GM12872 (cell line): ENCODE data around the gene CNKSR3.

Experiments
- TF ChIP-seq, protein P1 (sequence below): IDR thresholded peaks from 3 replicates; pipeline ENCODE4 v1.5.1; 2011; ENCODE audit warnings: low read depth, mild to moderate bottlenecking, low read length, moderate library complexity; ENCODE audit not compliant: insufficient read depth

CNKSR3 gene

DNA sequence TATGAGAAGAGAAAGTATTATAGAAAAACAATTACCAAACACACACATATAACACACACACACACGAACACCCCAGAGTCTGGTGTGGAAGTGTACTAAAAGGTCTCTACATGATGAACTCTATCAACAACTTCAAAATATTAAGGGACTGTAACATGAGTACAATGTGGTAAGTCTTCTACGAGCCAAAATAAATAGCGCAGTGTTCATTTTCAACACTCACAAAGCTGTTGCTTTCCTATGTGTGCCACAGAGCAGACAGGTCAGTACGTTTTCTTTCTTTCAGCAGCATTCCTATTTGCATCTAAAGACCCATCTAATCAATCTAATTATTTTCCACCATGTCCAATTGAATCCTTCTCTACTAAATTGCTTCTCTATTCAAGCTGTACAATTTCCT, 12.1 kb upstream of the CNKSR3 start:
- TF ChIP-seq, protein P1, sequence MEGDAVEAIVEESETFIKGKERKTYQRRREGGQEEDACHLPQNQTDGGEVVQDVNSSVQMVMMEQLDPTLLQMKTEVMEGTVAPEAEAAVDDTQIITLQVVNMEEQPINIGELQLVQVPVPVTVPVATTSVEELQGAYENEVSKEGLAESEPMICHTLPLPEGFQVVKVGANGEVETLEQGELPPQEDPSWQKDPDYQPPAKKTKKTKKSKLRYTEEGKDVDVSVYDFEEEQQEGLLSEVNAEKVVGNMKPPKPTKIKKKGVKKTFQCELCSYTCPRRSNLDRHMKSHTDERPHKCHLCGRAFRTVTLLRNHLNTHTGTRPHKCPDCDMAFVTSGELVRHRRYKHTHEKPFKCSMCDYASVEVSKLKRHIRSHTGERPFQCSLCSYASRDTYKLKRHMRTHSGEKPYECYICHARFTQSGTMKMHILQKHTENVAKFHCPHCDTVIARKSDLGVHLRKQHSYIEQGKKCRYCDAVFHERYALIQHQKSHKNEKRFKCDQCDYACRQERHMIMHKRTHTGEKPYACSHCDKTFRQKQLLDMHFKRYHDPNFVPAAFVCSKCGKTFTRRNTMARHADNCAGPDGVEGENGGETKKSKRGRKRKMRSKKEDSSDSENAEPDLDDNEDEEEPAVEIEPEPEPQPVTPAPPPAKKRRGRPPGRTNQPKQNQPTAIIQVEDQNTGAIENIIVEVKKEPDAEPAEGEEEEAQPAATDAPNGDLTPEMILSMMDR = no peak

DNA sequence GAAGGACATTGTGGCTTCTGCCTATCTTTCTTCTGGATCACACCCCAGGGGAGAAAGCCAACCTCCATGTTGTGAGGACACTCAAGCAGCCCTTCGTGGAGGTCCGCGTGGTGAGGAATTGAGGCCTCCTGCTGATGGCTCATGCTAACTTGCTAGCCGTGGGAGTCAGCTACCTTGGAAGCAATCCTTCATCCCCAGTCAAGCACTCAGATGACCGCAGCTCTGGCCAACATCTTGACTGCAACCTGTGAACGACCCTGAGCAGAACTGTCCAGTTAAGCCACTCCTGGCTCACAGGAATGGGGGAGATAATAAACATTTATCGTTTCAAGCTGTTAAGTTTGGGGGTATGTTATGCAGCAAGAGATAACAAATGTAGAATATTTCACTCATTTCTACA, 10.9 kb upstream of the CNKSR3 start:
- TF ChIP-seq, protein P1 = no peak

DNA sequence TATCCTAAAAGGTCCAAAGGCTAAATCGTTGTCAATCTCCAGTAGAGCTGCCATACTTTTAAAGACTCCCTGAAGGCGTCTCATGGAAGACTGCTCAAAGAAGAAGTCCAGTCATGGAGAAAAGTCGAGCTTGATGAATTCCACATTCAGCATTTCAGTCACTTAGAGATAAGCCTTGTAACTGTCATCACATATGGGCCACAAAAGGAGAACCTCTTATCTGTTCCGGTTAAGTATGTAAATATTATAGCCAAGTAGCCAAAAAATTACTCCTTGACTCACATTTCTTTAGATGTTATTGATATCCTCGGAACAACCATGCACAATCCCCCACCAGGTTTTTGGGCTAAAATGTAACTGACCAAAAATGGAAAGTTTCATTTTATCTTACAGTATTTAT, 9.8 kb upstream of the CNKSR3 start:
- TF ChIP-seq, protein P1 = no peak

DNA sequence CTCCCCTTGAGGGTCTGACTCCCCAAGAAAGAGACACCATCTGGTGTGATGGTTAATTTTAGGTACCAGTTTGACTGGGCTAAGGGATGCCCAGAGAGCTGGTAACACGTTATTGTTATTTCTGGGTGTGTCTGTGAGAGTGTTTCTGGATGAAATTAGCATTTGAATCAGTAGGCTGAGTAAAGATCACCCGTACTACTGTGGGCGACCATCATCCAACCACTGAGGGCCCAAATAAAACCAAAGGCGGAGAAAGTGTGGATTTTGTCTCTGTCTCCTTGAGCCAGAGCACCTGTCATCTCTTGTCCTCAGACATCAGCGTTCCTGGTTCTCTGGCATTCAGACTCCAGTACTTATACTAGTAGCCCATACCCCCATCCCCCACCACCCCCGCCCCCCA, 7.9 kb upstream of the CNKSR3 start:
- TF ChIP-seq, protein P1 = no peak

DNA sequence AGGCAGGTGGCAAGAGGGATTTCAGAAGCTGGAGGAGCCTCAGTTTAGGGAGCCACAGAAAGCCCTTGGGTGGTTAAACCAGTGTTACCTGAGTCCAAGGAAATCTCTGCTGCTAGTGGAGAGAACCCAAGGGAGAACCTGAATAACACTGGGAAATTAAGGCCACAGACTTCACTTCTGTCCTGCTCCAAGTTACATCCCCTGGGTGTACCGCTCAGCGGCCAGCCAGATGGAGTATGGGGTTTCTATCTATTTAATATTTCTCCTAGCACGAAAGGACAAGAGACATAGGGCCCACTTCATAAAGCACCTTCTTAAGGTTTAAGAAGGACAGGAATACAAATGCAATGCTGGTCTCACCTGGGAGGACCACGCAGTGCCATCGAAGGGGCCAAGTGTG, 5.8 kb upstream of the CNKSR3 start:
- TF ChIP-seq, protein P1 = no peak

DNA sequence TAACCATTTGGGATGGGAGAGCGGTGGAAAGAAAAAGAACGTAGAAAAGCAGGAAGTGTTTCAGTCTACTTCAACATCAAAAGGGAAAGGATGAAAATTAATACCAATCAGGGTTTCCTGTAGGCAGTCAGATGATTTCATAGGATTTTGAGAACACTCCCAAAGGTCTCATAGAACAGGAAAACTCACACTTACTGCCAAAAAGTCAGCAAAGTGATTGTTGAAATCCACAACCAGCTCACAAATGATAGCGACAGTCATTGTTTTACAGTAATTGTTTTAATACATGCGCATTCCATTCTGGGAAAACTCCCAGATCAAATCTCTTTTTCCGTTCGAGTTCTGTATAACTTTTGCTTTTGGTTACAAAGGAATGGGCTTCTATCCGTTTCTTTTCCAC, 5.3 kb upstream of the CNKSR3 start:
- TF ChIP-seq, protein P1 = no peak

DNA sequence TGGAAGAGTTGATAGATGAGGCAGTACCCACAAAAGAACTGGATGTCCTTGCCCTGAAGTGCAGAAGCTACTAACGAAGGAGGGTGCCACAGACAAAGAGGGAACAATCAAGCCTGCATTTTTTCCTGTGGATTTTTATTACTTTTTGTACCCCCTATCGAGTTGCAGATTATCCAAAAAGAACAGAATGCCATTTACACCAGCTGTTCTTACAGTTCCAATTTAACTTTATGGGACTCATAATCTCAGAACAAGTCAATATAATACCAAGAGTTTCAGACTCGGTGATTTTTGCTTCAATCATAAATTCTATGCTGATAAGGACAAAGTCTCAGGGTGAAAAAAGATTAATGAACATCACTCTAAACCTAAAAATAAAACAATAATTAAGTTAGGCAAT, 4.0 kb upstream of the CNKSR3 start:
- TF ChIP-seq, protein P1 = no peak
